Measurements from ENCODE around the gene BRF1. TPM values are rescaled to one million over a fixed set of nuclear protein-coding genes. Genes with fewer than 3 reads are reported as not detected.

The BRF1 gene
- total and polyA plus RNA-seq, 5 donors, result 17.9 to 21.1 (median 18.2) TPM

- peak; percentile 57 to 82 for ATAC-seq
- 75% methylated on average over 16 of the region's 16 CpGs for WGBS
- H3K27ac ChIP-seq (ENCODE audit: low read length), result no peak overlapping the region
Observed at GRCh38 chr14:105275267-105275946, 25.4 kb downstream of the BRF1 start.

GRCh38 chr14:105274637-105275036 is 26.2 kb downstream of the BRF1 start:
- Histone ChIP-seq H3K4me1 (ENCODE audit: control insufficient read depth, insufficient read depth, low read length) (no peaks in the 10 kb centered on the region), H3K9me3 (ENCODE audit: control insufficient read depth, low read length) (no peaks in the 10 kb centered on the region), H3K4me3 (ENCODE audit: low read length) (no peak overlapping the region), H3K27ac (ENCODE audit: low read length) (no peak overlapping the region), H3K27me3 (ENCODE audit: control insufficient read depth, insufficient read depth) (no peaks in the 10 kb centered on the region)
- DNase-seq (peak in 1 of 3 donors; percentile 26), ATAC-seq (peak; percentile 15 to 20)
- intact Hi-C loops (cut with DNase I), result no loop called here
- 90% methylated on average over 6 of the region's 6 CpGs for WGBS

More at GRCh38 chr14:105275267-105275946, 25.4 kb downstream of the BRF1 start:
- DNase-seq, result peak in 2 of 3 donors; percentile 42 to 56
- Histone ChIP-seq H3K9me3 (ENCODE audit: control insufficient read depth, low read length) (no peaks in the 10 kb centered on the region), H3K27me3 (ENCODE audit: control insufficient read depth, insufficient read depth) (no peaks in the 10 kb centered on the region), H3K4me3 (ENCODE audit: low read length) (no peak overlapping the region), H3K4me1 (ENCODE audit: control insufficient read depth, insufficient read depth, low read length) (no peaks in the 10 kb centered on the region)
- intact Hi-C loops (cut with DNase I), result no loop called here

GRCh38 chr14:105273062-105273461 is 27.7 kb downstream of the BRF1 start:
- intact Hi-C loops (cut with DNase I), result no loop called here
- 83% methylated on average over 12 of the region's 12 CpGs for WGBS
- Histone ChIP-seq H3K4me3 (ENCODE audit: low read length) (no peak overlapping the region), H3K4me1 (ENCODE audit: control insufficient read depth, insufficient read depth, low read length) (no peaks in the 10 kb centered on the region), H3K27ac (ENCODE audit: low read length) (no peak overlapping the region), H3K9me3 (ENCODE audit: control insufficient read depth, low read length) (no peaks in the 10 kb centered on the region), H3K27me3 (ENCODE audit: control insufficient read depth, insufficient read depth) (no peaks in the 10 kb centered on the region)
- peak in 1 of 3 donors; percentile 50 for DNase-seq
- no peak for ATAC-seq

GRCh38 chr14:105272623-105273022 is 28.2 kb downstream of the BRF1 start:
- intact Hi-C loops (cut with DNase I), result no loop called here
- 89% methylated on average over 15 of the region's 15 CpGs for WGBS
- H3K27ac ChIP-seq (ENCODE audit: low read length), result no peak overlapping the region
- DNase-seq (no peak), ATAC-seq (no peak)
- no peak overlapping the region for H3K4me3 ChIP-seq (ENCODE audit: low read length)
- no peaks in the 10 kb centered on the region for H3K9me3 ChIP-seq (ENCODE audit: control insufficient read depth, low read length)
- H3K27me3 ChIP-seq (ENCODE audit: control insufficient read depth, insufficient read depth), result no peaks in the 10 kb centered on the region
- H3K4me1 ChIP-seq (ENCODE audit: control insufficient read depth, insufficient read depth, low read length), result no peaks in the 10 kb centered on the region

- intact Hi-C loops (cut with DNase I), result no loop called here
- H3K27me3 ChIP-seq (ENCODE audit: control insufficient read depth, insufficient read depth), result no peaks in the 10 kb centered on the region
- no peaks in the 10 kb centered on the region for H3K4me1 ChIP-seq (ENCODE audit: control insufficient read depth, insufficient read depth, low read length)
- no peaks in the 10 kb centered on the region for H3K9me3 ChIP-seq (ENCODE audit: control insufficient read depth, low read length)
- no peak overlapping the region for H3K27ac ChIP-seq (ENCODE audit: low read length)
- DNase-seq (peak in 1 of 3 donors; percentile 50), ATAC-seq (no peak)
- H3K4me3 ChIP-seq (ENCODE audit: low read length), result no peak overlapping the region
- 85% methylated on average over 22 of the region's 22 CpGs for WGBS
Observed at GRCh38 chr14:105271224-105271890, 29.4 kb downstream of the BRF1 start.

GRCh38 chr14:105269405-105269804 is 31.4 kb downstream of the BRF1 start:
- Histone ChIP-seq H3K27ac (ENCODE audit: low read length) (no peak overlapping the region), H3K4me3 (ENCODE audit: low read length) (no peak overlapping the region), H3K9me3 (ENCODE audit: control insufficient read depth, low read length) (no peaks in the 10 kb centered on the region), H3K27me3 (ENCODE audit: control insufficient read depth, insufficient read depth) (no peaks in the 10 kb centered on the region), H3K4me1 (ENCODE audit: control insufficient read depth, insufficient read depth, low read length) (no peaks in the 10 kb centered on the region)
- intact Hi-C loops (cut with DNase I), result no loop called here
- WGBS, result 77% methylated on average over 11 of the region's 11 CpGs
- DNase-seq (peak in 1 of 3 donors; percentile 21), ATAC-seq (no peak)

GRCh38 chr14:105268736-105269354 is 32.0 kb downstream of the BRF1 start:
- no peak overlapping the region for H3K4me3 ChIP-seq (ENCODE audit: low read length)
- H3K27ac ChIP-seq (ENCODE audit: low read length), result no peak overlapping the region
- intact Hi-C loops (cut with DNase I), result no loop called here
- DNase-seq (peak in 2 of 3 donors; percentile 45), ATAC-seq (peak in 1 of 2 donors; percentile 15)
- 90% methylated on average over 18 of the region's 18 CpGs for WGBS
- no peaks in the 10 kb centered on the region for H3K9me3 ChIP-seq (ENCODE audit: control insufficient read depth, low read length)
- H3K27me3 ChIP-seq (ENCODE audit: control insufficient read depth, insufficient read depth), result no peaks in the 10 kb centered on the region
- no peaks in the 10 kb centered on the region for H3K4me1 ChIP-seq (ENCODE audit: control insufficient read depth, insufficient read depth, low read length)

GRCh38 chr14:105267820-105268548 is 32.8 kb downstream of the BRF1 start:
- no peak overlapping the region for H3K4me3 ChIP-seq (ENCODE audit: low read length)
- ATAC-seq, result peak; percentile 32 to 37
- intact Hi-C loops (cut with DNase I), result no loop called here
- H3K4me1 ChIP-seq (ENCODE audit: control insufficient read depth, insufficient read depth, low read length), result no peaks in the 10 kb centered on the region
- H3K9me3 ChIP-seq (ENCODE audit: control insufficient read depth, low read length), result no peaks in the 10 kb centered on the region
- no peaks in the 10 kb centered on the region for H3K27me3 ChIP-seq (ENCODE audit: control insufficient read depth, insufficient read depth)
- 82% methylated on average over 21 of the region's 21 CpGs for WGBS
- peak in 2 of 3 donors; percentile 51 to 67 for DNase-seq
- H3K27ac ChIP-seq (ENCODE audit: low read length), result no peak overlapping the region

GRCh38 chr14:105261781-105262180 is 39.0 kb downstream of the BRF1 start:
- DNase-seq, result peak in 1 of 3 donors; percentile 42
- H3K4me1 ChIP-seq (ENCODE audit: control insufficient read depth, insufficient read depth, low read length), result no peaks in the 10 kb centered on the region
- peak; percentile 34 to 42 for ATAC-seq
- WGBS, result 81% methylated on average over 20 of the region's 20 CpGs
- no peaks in the 10 kb centered on the region for H3K27me3 ChIP-seq (ENCODE audit: control insufficient read depth, insufficient read depth)
- intact Hi-C loops (cut with DNase I), result no loop called here
- H3K27ac ChIP-seq (ENCODE audit: low read length), result no peak overlapping the region
- no peaks in the 10 kb centered on the region for H3K9me3 ChIP-seq (ENCODE audit: control insufficient read depth, low read length)
- H3K4me3 ChIP-seq (ENCODE audit: low read length), result no peak overlapping the region

GRCh38 chr14:105260959-105261358 is 39.8 kb downstream of the BRF1 start:
- ATAC-seq, result no peak

More at GRCh38 chr14:105260959-105261358, 39.8 kb downstream of the BRF1 start:
- Histone ChIP-seq H3K4me1 (ENCODE audit: control insufficient read depth, insufficient read depth, low read length) (no peaks in the 10 kb centered on the region), H3K27ac (ENCODE audit: low read length) (no peak overlapping the region), H3K27me3 (ENCODE audit: control insufficient read depth, insufficient read depth) (no peaks in the 10 kb centered on the region), H3K9me3 (ENCODE audit: control insufficient read depth, low read length) (no peaks in the 10 kb centered on the region), H3K4me3 (ENCODE audit: low read length) (no peak overlapping the region)
- DNase-seq, result peak in 1 of 3 donors; percentile 28
- WGBS, result 82% methylated on average over 12 of the region's 12 CpGs
- intact Hi-C loops (cut with DNase I), result no loop called here

Measured in right cardiac atrium (tissue), 5 donors.